ENCODE measurements around the gene PPP1R9A. TPM values are rescaled to one million over a fixed set of nuclear protein-coding genes. Genes with fewer than 3 reads are reported as not detected.

Gene PPP1R9A
- polyA plus RNA-seq, 1 donor (not counting 4 experiments of a cell fraction or from before 2014, with no cell fraction given): 0.01 TPM

DNA sequence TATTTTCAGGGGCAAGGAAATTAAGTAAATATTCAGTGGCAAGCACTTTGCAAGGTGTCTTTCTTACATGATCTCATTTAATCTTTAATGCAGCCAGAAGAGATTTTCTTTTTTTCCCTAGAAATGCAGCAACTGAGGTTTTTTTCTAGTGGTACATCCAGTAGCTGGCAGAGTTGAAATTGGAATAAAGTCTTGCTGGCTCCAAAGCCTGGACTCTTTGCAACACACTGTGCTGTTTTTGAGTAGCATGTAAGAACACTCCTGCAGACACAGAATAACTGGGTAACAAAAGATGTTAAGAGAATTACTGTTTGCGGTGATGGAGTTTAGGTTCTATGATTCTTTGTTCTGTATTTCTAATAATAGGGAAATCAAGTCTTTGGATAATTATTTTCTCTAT lies 293.3 kb downstream of the PPP1R9A start:
- no peaks in the 10 kb centered on the region for H3K4me1 ChIP-seq (ENCODE audit: control insufficient read depth, extremely low read depth, insufficient read depth, low read length)
- H3K4me3 ChIP-seq (ENCODE audit: control insufficient read depth in 2 of 3, extremely low read depth in 1 of 3, insufficient read depth in 2 of 3, low read depth in 1 of 3, low read length in 3 of 3): no peak overlapping the region
- H4K20me1 ChIP-seq (ENCODE audit: control insufficient read depth, extremely low read depth, insufficient read depth, low read length): no peaks in the 10 kb centered on the region
- H3K27me3 ChIP-seq (ENCODE audit: control insufficient read depth, extremely low read depth, insufficient read depth, low read length): peaks cover 4% of the 10 kb centered on the region
- FAIRE-seq: no peak
- H2AFZ ChIP-seq (ENCODE audit: control insufficient read depth, low read length): no peak overlapping the region
- no peak overlapping the region for H3K4me2 ChIP-seq (ENCODE audit: control insufficient read depth, extremely low read depth, insufficient read depth, low read depth, low read length)
- DNase-seq (ENCODE audit: low read depth, low spot score): no peak
- H3K36me3 ChIP-seq (ENCODE audit: control insufficient read depth in 2 of 2, extremely low read depth in 1 of 2, insufficient read depth in 2 of 2, low read length in 2 of 2): no peaks in the 10 kb centered on the region
- TF ChIP-seq EZH2 (IDR thresholded peaks at IDR 0.05; ENCODE audit: low read length) (no peak), CTCF (optimal IDR thresholded peaks at IDR 0.05 in 1 of 3, IDR thresholded peaks at IDR 0.05 in 1 of 3, conservative IDR thresholded peaks at IDR 0.05 in 1 of 3; ENCODE audit: extremely low read depth in 1 of 3, insufficient read depth in 2 of 3, low read length in 3 of 3) (no peak)
- no peak overlapping the region for H3K27ac ChIP-seq (ENCODE audit: control insufficient read depth, insufficient read depth, low read length)
- no peaks in the 10 kb centered on the region for H3K9me1 ChIP-seq (ENCODE audit: control insufficient read depth, extremely low read depth, insufficient read depth, low read length)
- dilution Hi-C loops (cut with MboI; ENCODE audit: extremely low pct_ligation_motif_present, low sequenced_read_pairs): no loop called here
- no peaks in the 10 kb centered on the region for H3K9me3 ChIP-seq (ENCODE audit: control insufficient read depth, low read depth, low read length)
- H3K79me2 ChIP-seq (ENCODE audit: control insufficient read depth, insufficient read depth, low read length): no peaks in the 10 kb centered on the region
- H3K9ac ChIP-seq (ENCODE audit: control insufficient read depth, extremely low read depth, insufficient read depth, low read length): no peak overlapping the region

DNA sequence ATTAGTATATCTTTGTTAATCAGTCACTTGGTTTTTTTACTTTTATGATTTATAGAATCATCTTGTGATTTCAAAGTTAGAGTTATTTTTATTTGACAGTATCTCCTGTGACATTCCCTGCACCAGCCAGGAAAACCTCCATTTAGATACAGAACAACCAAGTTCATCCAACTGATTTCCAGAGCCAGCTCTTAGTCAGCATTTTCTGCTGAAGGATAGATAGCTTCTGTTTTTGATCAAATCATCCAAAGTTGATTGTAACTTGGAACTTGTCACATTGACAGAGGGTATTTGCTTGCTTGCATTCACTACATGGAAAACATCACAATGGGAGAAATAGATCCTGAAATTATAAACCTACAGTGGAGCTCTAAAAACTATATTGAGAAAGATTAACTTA lies 294.3 kb downstream of the PPP1R9A start:
- no peak for DNase-seq (ENCODE audit: low read depth, low spot score)
- no peak overlapping the region for H3K4me3 ChIP-seq (ENCODE audit: control insufficient read depth in 2 of 3, extremely low read depth in 1 of 3, insufficient read depth in 2 of 3, low read depth in 1 of 3, low read length in 3 of 3)
- no peaks in the 10 kb centered on the region for H3K9me3 ChIP-seq (ENCODE audit: control insufficient read depth, low read depth, low read length)
- H2AFZ ChIP-seq (ENCODE audit: control insufficient read depth, low read length): no peak overlapping the region
- TF ChIP-seq CTCF (optimal IDR thresholded peaks at IDR 0.05 in 1 of 3, IDR thresholded peaks at IDR 0.05 in 1 of 3, conservative IDR thresholded peaks at IDR 0.05 in 1 of 3; ENCODE audit: extremely low read depth in 1 of 3, insufficient read depth in 2 of 3, low read length in 3 of 3): no peak
- TF ChIP-seq EZH2 (IDR thresholded peaks at IDR 0.05; ENCODE audit: low read length): no peak
- no peak overlapping the region for H3K9ac ChIP-seq (ENCODE audit: control insufficient read depth, extremely low read depth, insufficient read depth, low read length)
- FAIRE-seq: no peak
- no peaks in the 10 kb centered on the region for H3K36me3 ChIP-seq (ENCODE audit: control insufficient read depth in 2 of 2, extremely low read depth in 1 of 2, insufficient read depth in 2 of 2, low read length in 2 of 2)
- H3K27me3 ChIP-seq (ENCODE audit: control insufficient read depth, extremely low read depth, insufficient read depth, low read length): peaks cover 4% of the 10 kb centered on the region
- no peak overlapping the region for H3K4me2 ChIP-seq (ENCODE audit: control insufficient read depth, extremely low read depth, insufficient read depth, low read depth, low read length)
- no peak overlapping the region for H3K27ac ChIP-seq (ENCODE audit: control insufficient read depth, insufficient read depth, low read length)
- H3K9me1 ChIP-seq (ENCODE audit: control insufficient read depth, extremely low read depth, insufficient read depth, low read length): no peaks in the 10 kb centered on the region
- no peaks in the 10 kb centered on the region for H3K79me2 ChIP-seq (ENCODE audit: control insufficient read depth, insufficient read depth, low read length)
- dilution Hi-C loops (cut with MboI; ENCODE audit: extremely low pct_ligation_motif_present, low sequenced_read_pairs): no loop called here
- H3K4me1 ChIP-seq (ENCODE audit: control insufficient read depth, extremely low read depth, insufficient read depth, low read length): no peaks in the 10 kb centered on the region
- H4K20me1 ChIP-seq (ENCODE audit: control insufficient read depth, extremely low read depth, insufficient read depth, low read length): no peaks in the 10 kb centered on the region

All from keratinocyte (primary cell).